CD14-positive monocyte (primary cell): ENCODE results near the gene ALKBH6. TPM values are rescaled to one million over a fixed set of nuclear protein-coding genes. Genes with fewer than 3 reads are reported as not detected.
"Not testable (repeated sequence)": the region's sequence is repeated elsewhere in the genome, so short reads cannot be mapped to it uniquely, and the experiment has no call there.

Experiments
- DNase-seq, 3 donors: peaks; one replicate each; pipeline ENCODE4 v3.0.0-alpha.2; 2011 to 2022
- H2AFZ ChIP-seq: 2 replicates; pipeline ENCODE4 v1.6.0; 2012; ENCODE audit warnings: mild to moderate bottlenecking, low read depth, low read length, inconsistent platforms; ENCODE audit not compliant: insufficient read depth, poor library complexity, severe bottlenecking
- H3K27ac ChIP-seq, 2 donors: 1 replicate in 1 of 2; 2 replicates in 1 of 2; pipeline ENCODE4 v1.5.1; 2012 to 2013; ENCODE audit warnings: low read length in 2 of 2, control low read depth in 1 of 2, inconsistent platforms in 1 of 2, low read depth in 1 of 2, mild to moderate bottlenecking in 1 of 2
- H3K27me3 ChIP-seq, 2 donors: one replicate each; pipeline versions ENCODE4 v1.6.0 to v1.6.1; 2011 to 2013; ENCODE audit warnings: low read length in 2 of 2; ENCODE audit not compliant: control insufficient read depth in 2 of 2, insufficient read depth in 2 of 2
- H3K36me3 ChIP-seq, 2 donors: replicated peaks in 1 of 2; 1 replicate in 1 of 2; 2 replicates in 1 of 2; pipeline versions ENCODE4 v1.5.1 to v1.6.1; 2012 to 2013; ENCODE audit warnings: low read length in 2 of 2, control low read depth in 1 of 2, inconsistent platforms in 1 of 2, mild to moderate bottlenecking in 1 of 2; ENCODE audit not compliant: insufficient read depth in 2 of 2, control insufficient read depth in 1 of 2
- H3K4me1 ChIP-seq, 2 donors: 1 replicate in 1 of 2; 2 replicates in 1 of 2; pipeline versions ENCODE4 v1.5.1 to v1.6.1; 2012 to 2013; ENCODE audit warnings: low read length in 2 of 2, control low read depth in 1 of 2, inconsistent platforms in 1 of 2, mild to moderate bottlenecking in 1 of 2, moderate library complexity in 1 of 2; ENCODE audit not compliant: insufficient read depth in 2 of 2, control insufficient read depth in 1 of 2
- H3K4me2 ChIP-seq: replicated peaks from 2 replicates; pipeline ENCODE3; 2012; ENCODE audit warnings: low read length, moderate library complexity, mild to moderate bottlenecking; ENCODE audit not compliant: poor library complexity, severe bottlenecking; ENCODE audit errors: extremely low read depth
- H3K4me3 ChIP-seq, 3 experiments: fragments of 200-600 bp in 1 of 3; sonication (generic) in 1 of 3; replicated peaks in 1 of 3; 1 replicate in 2 of 3; 2 replicates in 1 of 3; pipeline ENCODE4 v1.5.1; 2011 to 2013; ENCODE audit warnings: low read length in 3 of 3, mild to moderate bottlenecking in 3 of 3, control low read depth in 2 of 3, low read depth in 2 of 3, inconsistent platforms in 1 of 3, moderate library complexity in 1 of 3
- H3K79me2 ChIP-seq: 2 replicates; pipeline ENCODE4 v1.6.0; 2012; ENCODE audit warnings: mild to moderate bottlenecking, control low read depth, inconsistent platforms, low read length, moderate library complexity; ENCODE audit not compliant: insufficient read depth
- H3K9ac ChIP-seq: 2 replicates; pipeline ENCODE4 v1.6.0; 2017; ENCODE audit warnings: low read length, mild to moderate bottlenecking; ENCODE audit not compliant: insufficient read depth, poor library complexity, severe bottlenecking
- H3K9me3 ChIP-seq, 2 donors: replicated peaks in 1 of 2; 1 replicate in 1 of 2; 2 replicates in 1 of 2; pipeline versions ENCODE4 v1.5.1 to v1.6.1; 2012 to 2013; ENCODE audit warnings: low read length in 2 of 2, control low read depth in 1 of 2; ENCODE audit not compliant: control insufficient read depth in 1 of 2, insufficient read depth in 1 of 2
- H4K20me1 ChIP-seq: 2 replicates; pipeline ENCODE4 v1.6.0; 2012; ENCODE audit warnings: mild to moderate bottlenecking, low read length, control low read depth, moderate library complexity; ENCODE audit not compliant: insufficient read depth
- H3K27ac Mint-ChIP-seq, 7 donors: one replicate each; pipeline ENCODE4 v1.8.0; 2020; ENCODE audit warnings: mild to moderate bottlenecking in 7 of 7, mixed read lengths in 7 of 7, moderate library complexity in 6 of 7, inconsistent platforms in 2 of 7
- H3K27me3 Mint-ChIP-seq, 3 donors: one replicate each; pipeline ENCODE4 v1.8.0; 2021 to 2022; ENCODE audit warnings: low read depth in 3 of 3, mild to moderate bottlenecking in 3 of 3, mixed read lengths in 3 of 3, moderate library complexity in 3 of 3, inconsistent platforms in 1 of 3
- H3K36me3 Mint-ChIP-seq, 2 donors: one replicate each; pipeline ENCODE4 v1.8.0; 2020; ENCODE audit warnings: mixed read lengths in 2 of 2, inconsistent platforms in 1 of 2, mild to moderate bottlenecking in 1 of 2
- H3K4me1 Mint-ChIP-seq: one replicate; pipeline ENCODE4 v1.8.0; 2020; ENCODE audit warnings: mild to moderate bottlenecking, mixed read lengths
- H3K4me3 Mint-ChIP-seq, 2 donors: one replicate each; pipeline ENCODE4 v1.8.0; 2020; ENCODE audit warnings: mild to moderate bottlenecking in 2 of 2, mixed read lengths in 2 of 2, moderate library complexity in 1 of 2
- H3K9me3 Mint-ChIP-seq, 7 donors: one replicate each; pipeline ENCODE4 v1.8.0; 2020 to 2022; ENCODE audit warnings: mixed read lengths in 7 of 7, mild to moderate bottlenecking in 6 of 7, moderate library complexity in 6 of 7, inconsistent platforms in 2 of 7
- WGBS: methylation state at CpG from one replicate; pipeline ENCODE4 v1.1.5; 2013; ENCODE audit warnings: missing lambda C conversion rate; ENCODE audit not compliant: insufficient coverage; 5-methylcytosine and 5-hydroxymethylcytosine counted together
- intact Hi-C, 2 donors: fragments of 100-400 bp; cut with micrococcal nuclease; formaldehyde crosslinking; loops; one replicate each; pipeline versions ENCODE4 v1.15.0 to v1.15.1; 2023
- polyA plus RNA-seq, 3 donors: library from polyadenylated mRNA; depleted of rRNA in 1 of 3; unstranded in 2 of 3; stranded (reverse) in 1 of 3; fragments of 300-500 nt in 2 of 3; fragments of >200 nt in 1 of 3; fragmentation: Illumina TruSeq in 2 of 3; gene quantifications; 1 replicate in 2 of 3; 2 replicates in 1 of 3; pipeline ENCODE4 v1.2.3, GENCODE V29; 2012 to 2021
- TF ChIP-seq, protein P1 (sequence below): fragments of 200-600 bp; IDR thresholded peaks from one replicate; pipeline ENCODE4 v1.8.0; 2022; ENCODE audit warnings: antibody characterized with exemption, mild to moderate bottlenecking

ALKBH6 gene
- polyA plus RNA-seq, 3 donors: 13.1 to 29.3 (median 16.1) TPM

DNA sequence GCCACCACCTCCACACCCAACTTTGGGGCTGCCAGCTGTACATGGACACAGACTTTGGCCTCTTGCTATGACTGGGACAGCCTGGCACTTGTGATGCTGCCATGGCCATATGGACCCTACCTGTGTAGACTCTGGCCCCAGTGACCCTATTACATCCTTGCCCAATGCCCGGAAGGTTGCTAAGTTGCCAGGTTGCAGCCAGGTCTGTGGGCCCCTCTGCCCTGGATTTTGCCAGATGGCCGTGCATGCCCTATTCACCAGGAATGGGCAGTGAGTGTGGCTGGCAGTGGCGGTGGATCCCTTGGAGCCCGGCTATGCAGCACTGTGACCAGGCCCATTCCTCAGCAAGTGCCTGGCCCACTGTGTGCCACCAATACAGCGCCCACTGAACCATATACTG is 27.9 kb downstream of the ALKBH6 start:
- Mint-ChIP-seq H3K36me3 (no peaks in the 10 kb centered on the region), H3K27ac (no peak overlapping the region), H3K4me1 (peaks cover 17% of the 10 kb centered on the region), H3K27me3 (peaks cover 17 to 36% (median 29%) of the 10 kb centered on the region in 3 donors), H3K4me3 (no peak overlapping the region), H3K9me3 (peaks cover 3 to 11% (median 7%) of the 10 kb centered on the region in 7 donors)
- TF ChIP-seq, protein P1, sequence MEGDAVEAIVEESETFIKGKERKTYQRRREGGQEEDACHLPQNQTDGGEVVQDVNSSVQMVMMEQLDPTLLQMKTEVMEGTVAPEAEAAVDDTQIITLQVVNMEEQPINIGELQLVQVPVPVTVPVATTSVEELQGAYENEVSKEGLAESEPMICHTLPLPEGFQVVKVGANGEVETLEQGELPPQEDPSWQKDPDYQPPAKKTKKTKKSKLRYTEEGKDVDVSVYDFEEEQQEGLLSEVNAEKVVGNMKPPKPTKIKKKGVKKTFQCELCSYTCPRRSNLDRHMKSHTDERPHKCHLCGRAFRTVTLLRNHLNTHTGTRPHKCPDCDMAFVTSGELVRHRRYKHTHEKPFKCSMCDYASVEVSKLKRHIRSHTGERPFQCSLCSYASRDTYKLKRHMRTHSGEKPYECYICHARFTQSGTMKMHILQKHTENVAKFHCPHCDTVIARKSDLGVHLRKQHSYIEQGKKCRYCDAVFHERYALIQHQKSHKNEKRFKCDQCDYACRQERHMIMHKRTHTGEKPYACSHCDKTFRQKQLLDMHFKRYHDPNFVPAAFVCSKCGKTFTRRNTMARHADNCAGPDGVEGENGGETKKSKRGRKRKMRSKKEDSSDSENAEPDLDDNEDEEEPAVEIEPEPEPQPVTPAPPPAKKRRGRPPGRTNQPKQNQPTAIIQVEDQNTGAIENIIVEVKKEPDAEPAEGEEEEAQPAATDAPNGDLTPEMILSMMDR: no peak
- Histone ChIP-seq H3K4me2 (no peak overlapping the region), H3K9ac (no peak overlapping the region), H4K20me1 (no peaks in the 10 kb centered on the region), H2AFZ (peak overlapping the region; percentile 86), H3K9me3 (no peaks in the 10 kb centered on the region), H3K4me3 (no peak overlapping the region), H3K79me2 (no peaks in the 10 kb centered on the region), H3K27ac (no peak overlapping the region), H3K36me3 (no peaks in the 10 kb centered on the region), H3K27me3 (peaks cover 0 to 6% of the 10 kb centered on the region in 2 donors), H3K4me1 (peaks cover 13 to 16% of the 10 kb centered on the region in 2 donors)
- DNase-seq: no peak
- intact Hi-C loops: no loop called here
- WGBS: 97% methylated on average over 5 of the region's 5 CpGs

DNA sequence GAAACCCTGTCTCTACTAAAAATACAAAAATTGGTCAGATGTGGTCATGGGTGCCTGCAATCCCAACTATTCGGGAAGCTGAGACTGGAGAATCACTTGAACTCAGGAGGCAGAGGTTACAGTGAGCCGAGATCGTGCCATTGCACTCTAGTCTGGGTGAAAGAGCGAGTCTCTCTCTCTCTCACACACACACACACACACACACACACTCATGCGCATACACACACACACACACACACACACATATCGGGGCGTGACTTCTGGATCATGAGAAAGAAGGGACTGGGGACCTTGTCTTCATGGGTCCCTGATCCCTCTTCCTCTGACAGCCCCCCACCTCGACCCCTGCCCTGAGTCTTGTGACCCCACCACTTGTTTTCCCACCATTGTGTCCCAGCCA is 30.8 kb downstream of the ALKBH6 start:
- peaks cover 19 to 36% (median 32%) of the 10 kb centered on the region in 3 donors for H3K27me3 Mint-ChIP-seq
- peaks cover 0 to 3% of the 10 kb centered on the region in 2 donors for H3K27me3 ChIP-seq

DNA sequence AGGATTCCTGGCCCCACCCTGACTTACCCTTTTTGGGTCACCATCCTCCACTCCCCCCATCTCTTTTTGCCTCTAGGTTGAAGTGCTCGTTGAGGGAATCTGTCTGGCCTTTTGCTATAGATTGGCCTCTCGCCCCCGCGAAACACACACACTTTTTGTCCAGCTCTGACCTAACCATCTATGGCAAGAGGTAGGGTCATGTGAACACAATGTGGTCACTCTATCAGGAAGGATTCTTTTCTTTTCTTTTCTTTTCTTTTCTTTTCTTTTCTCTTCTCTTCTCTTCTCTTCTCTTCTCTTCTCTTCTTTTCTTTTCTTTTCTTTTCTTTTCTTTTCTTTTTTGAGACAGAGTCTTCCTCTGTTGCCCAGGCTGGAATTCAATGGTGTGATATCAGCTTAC is 33.0 kb downstream of the ALKBH6 start:
- H3K27ac Mint-ChIP-seq, H4K20me1 ChIP-seq, H3K4me1 ChIP-seq, H3K4me2 ChIP-seq, H3K79me2 ChIP-seq, H3K36me3 Mint-ChIP-seq, intact Hi-C loops, H3K36me3 ChIP-seq, DNase-seq, H3K9me3 ChIP-seq, H3K4me1 Mint-ChIP-seq, H3K9me3 Mint-ChIP-seq, H3K4me3 Mint-ChIP-seq, H3K9ac ChIP-seq, H3K27me3 ChIP-seq, H3K27ac ChIP-seq, H2AFZ ChIP-seq, H3K4me3 ChIP-seq: not testable (repeated sequence)
- H3K27me3 Mint-ChIP-seq: peaks cover 18 to 38% (median 35%) of the 10 kb centered on the region in 3 donors
- no CpG with 5 or more reads among the region's 4 CpGs for WGBS

More for the DNA sequence above, 30.8 kb downstream of the ALKBH6 start:
- no peak overlapping the region for H2AFZ ChIP-seq
- peaks cover 12 to 13% of the 10 kb centered on the region in 2 donors for H3K4me1 ChIP-seq
- H3K79me2 ChIP-seq: no peaks in the 10 kb centered on the region
- H3K9ac ChIP-seq: no peak overlapping the region
- 89% methylated on average over 4 of the region's 8 CpGs for WGBS
- H3K9me3 ChIP-seq: no peaks in the 10 kb centered on the region
- no peak overlapping the region for H3K4me2 ChIP-seq
- H3K36me3 ChIP-seq: no peaks in the 10 kb centered on the region
- TF ChIP-seq, protein P1: no peak
- no peak overlapping the region for H3K27ac ChIP-seq
- Mint-ChIP-seq H3K27ac (peak overlapping the region in 1 of 7 donors; percentile 32), H3K4me1 (peaks cover 11% of the 10 kb centered on the region), H3K36me3 (no peaks in the 10 kb centered on the region), H3K4me3 (peak overlapping the region in 1 of 2 donors; percentile 26), H3K9me3 (peaks cover 0 to 3% (median 0%) of the 10 kb centered on the region in 7 donors)
- no peaks in the 10 kb centered on the region for H4K20me1 ChIP-seq
- no peak overlapping the region for H3K4me3 ChIP-seq
- intact Hi-C loops: no loop called here
- DNase-seq: no peak
